Spleen (tissue), 11 donors: ENCODE data around the gene CTSD. TPM values are rescaled to one million over a fixed set of nuclear protein-coding genes. Genes with fewer than 3 reads are reported as not detected.

Source experiments
- DNase-seq: peaks from one replicate; pipeline ENCODE4 v3.0.0-alpha.2; 2020
- H3K27ac ChIP-seq, 8 donors: fragments of 200-600 bp; sonication (generic) in 7 of 8; 1 replicate in 4 of 8; 2 replicates in 4 of 8; pipeline versions ENCODE4 v1.5.0 to v1.8.0; 2016 to 2021; ENCODE audit warnings: inconsistent platforms in 4 of 8, mild to moderate bottlenecking in 4 of 8, moderate library complexity in 1 of 8
- H3K27me3 ChIP-seq, 7 donors: fragments of 200-600 bp; sonication (generic) in 6 of 7; replicated peaks in 1 of 7; 1 replicate in 4 of 7; 2 replicates in 3 of 7; pipeline versions ENCODE4 v1.5.0 to v1.8.0; 2016 to 2021; ENCODE audit warnings: inconsistent platforms in 3 of 7, mild to moderate bottlenecking in 1 of 7
- H3K36me3 ChIP-seq, 6 donors: fragments of 200-600 bp; sonication (generic) in 5 of 6; 1 replicate in 4 of 6; 2 replicates in 2 of 6; pipeline versions ENCODE4 v1.5.0 to v1.8.0; 2016 to 2021; ENCODE audit warnings: inconsistent platforms in 2 of 6
- H3K4me1 ChIP-seq, 6 donors: fragments of 200-600 bp; sonication (generic) in 5 of 6; 1 replicate in 3 of 6; 2 replicates in 3 of 6; pipeline versions ENCODE4 v1.5.0 to v1.8.0; 2016 to 2021; ENCODE audit warnings: inconsistent platforms in 3 of 6
- H3K4me3 ChIP-seq, 8 donors: fragments of 200-600 bp; sonication (generic) in 7 of 8; 1 replicate in 4 of 8; 2 replicates in 4 of 8; pipeline versions ENCODE4 v1.5.0 to v1.8.0; 2016 to 2021; ENCODE audit warnings: inconsistent platforms in 4 of 8, mild to moderate bottlenecking in 4 of 8, moderate library complexity in 2 of 8
- H3K9me3 ChIP-seq, 8 donors: fragments of 200-600 bp; sonication (generic) in 7 of 8; 1 replicate in 4 of 8; 2 replicates in 4 of 8; pipeline versions ENCODE4 v1.5.0 to v1.8.0; 2016 to 2021; ENCODE audit warnings: inconsistent platforms in 4 of 8
- POLR2A ChIP-seq, 3 donors: fragments of 450-650 bp; IDR thresholded peaks; one replicate each; pipeline ENCODE4 v1.5.1; 2017; ENCODE audit warnings: antibody characterized with exemption in 3 of 3, mild to moderate bottlenecking in 1 of 3
- POLR2AphosphoS5 ChIP-seq, 3 donors: sonication (generic); formaldehyde crosslinking; IDR thresholded peaks; one replicate each; pipeline ENCODE4 v1.5.1; 2017; ENCODE audit warnings: antibody characterized with exemption in 3 of 3
- WGBS, 5 donors: extraction: QIAGEN DNeasy Blood & Tissue Kit in 3 of 5; methylation state at CpG; one replicate each; pipeline versions ENCODE4 v1.1.5 to v1.1.7; 2013 to 2018; 5-methylcytosine and 5-hydroxymethylcytosine counted together
- intact Hi-C: fragments of 100-400 bp; cut with DNase I; formaldehyde crosslinking; loops from one replicate; pipeline ENCODE4 v1.15.0; 2023; ENCODE audit warnings: low total_unique reads
- polyA plus RNA-seq, 3 donors: library from polyadenylated mRNA; stranded (reverse); fragments of 200-250 nt; gene quantifications; one replicate each; pipeline ENCODE4 v1.2.1, GENCODE V29; 2013
- total RNA-seq, 7 donors: library from RNA; depleted of rRNA in 3 of 7; stranded (reverse); fragments of >200 nt in 3 of 7; fragmentation: NEBNext Ultra II Directional in 4 of 7; extraction: Animal tissue kit (Norgen Biotek cat#: 25700) in 4 of 7; gene quantifications; one replicate each; pipeline versions ENCODE4 v1.1.0 to v1.2.1, GENCODE V29; 2016 to 2021
- TF ChIP-seq, protein P1 (sequence below), 11 experiments: fragments of 200-600 bp in 7 of 11; fragments of 450-650 bp in 4 of 11; sonication (generic) in 4 of 11; IDR thresholded peaks in 8 of 11; conservative IDR thresholded peaks in 3 of 11; 1 replicate in 7 of 11; 2 replicates in 4 of 11; pipeline versions ENCODE4 v1.4.0 to v1.8.0; 2016 to 2021; ENCODE audit warnings: antibody characterized with exemption in 11 of 11, inconsistent platforms in 4 of 11, mild to moderate bottlenecking in 1 of 11
- donor health status: healthy with polysubstance abuse.
- donor health status: DM: no; HTN: no; CAD: no; lungs with moderate emphysema.
- donor health status: DM: no; HTN: no; CAD: no.
- donor health status: Bipolar disorder and iron deficiency.
- donor health status: healthy.
- donor health status: DM: no; HTN: no; CAD: no.
- donor health status: DM: yes; HTN: yes; CAD: no.

The CTSD gene
- total and polyA plus RNA-seq, 10 donors = 289 to 1,234 (median 736) TPM

DNA sequence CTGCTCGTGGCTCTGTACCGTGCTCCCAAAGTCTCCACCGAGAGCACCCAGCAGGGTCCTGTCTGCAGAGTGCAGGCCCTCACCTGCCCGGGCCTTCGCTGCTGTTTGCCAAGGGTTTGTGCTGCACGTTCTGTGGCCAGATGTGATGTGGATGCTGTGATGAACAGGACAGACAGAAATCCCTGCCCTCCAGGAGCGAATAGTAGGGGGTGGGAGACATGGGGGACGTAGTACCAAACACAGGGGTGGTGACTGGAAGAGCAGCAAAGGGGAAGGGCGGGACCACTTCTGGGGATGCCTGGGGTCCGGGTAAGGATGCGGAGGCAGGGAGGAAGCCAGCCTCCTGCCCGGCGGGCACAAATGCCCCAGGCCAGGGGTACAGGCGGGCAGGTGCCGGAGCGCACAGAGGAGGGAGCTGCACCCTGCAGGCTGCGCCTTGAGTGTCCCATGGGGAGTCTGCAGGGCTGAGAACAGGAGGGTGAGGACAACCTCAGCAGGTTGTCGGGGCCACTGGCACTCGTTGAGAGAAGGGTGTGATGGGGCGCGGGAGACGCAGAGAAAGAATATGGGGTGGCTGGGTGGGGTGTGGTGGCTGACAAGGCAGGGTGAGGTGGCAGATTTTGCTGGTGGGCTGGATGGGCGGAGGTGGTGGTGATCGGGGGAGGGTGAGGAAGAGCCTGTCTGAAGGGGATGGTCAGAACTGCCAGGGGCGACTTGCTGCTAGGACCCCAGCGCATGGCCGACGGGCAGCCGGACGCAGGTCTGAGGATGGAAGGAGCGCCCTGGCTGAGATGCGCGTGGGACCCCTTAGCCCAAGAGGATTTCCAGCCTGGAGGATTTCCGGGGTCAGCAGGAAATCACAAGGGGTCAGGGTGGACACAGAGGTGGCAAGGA lies 16.3 kb upstream of the CTSD start:
- H3K36me3 ChIP-seq = no peaks in the 10 kb centered on the region
- peaks cover 3 to 62% (median 32%) of the 10 kb centered on the region in 6 donors for H3K4me1 ChIP-seq
- H3K27ac ChIP-seq = peak overlapping the region in 5 of 8 donors; percentile 72 to 90 (median 82)
- 83 to 92% (median 87%) methylated on average over 30 to 34 of the region's 34 CpGs for WGBS, 5 donors
- TF ChIP-seq POLR2AphosphoS5 (IDR thresholded peaks at IDR 0.05) (no peak), POLR2A (IDR thresholded peaks at IDR 0.05) (no peak)
- TF ChIP-seq, protein P1, sequence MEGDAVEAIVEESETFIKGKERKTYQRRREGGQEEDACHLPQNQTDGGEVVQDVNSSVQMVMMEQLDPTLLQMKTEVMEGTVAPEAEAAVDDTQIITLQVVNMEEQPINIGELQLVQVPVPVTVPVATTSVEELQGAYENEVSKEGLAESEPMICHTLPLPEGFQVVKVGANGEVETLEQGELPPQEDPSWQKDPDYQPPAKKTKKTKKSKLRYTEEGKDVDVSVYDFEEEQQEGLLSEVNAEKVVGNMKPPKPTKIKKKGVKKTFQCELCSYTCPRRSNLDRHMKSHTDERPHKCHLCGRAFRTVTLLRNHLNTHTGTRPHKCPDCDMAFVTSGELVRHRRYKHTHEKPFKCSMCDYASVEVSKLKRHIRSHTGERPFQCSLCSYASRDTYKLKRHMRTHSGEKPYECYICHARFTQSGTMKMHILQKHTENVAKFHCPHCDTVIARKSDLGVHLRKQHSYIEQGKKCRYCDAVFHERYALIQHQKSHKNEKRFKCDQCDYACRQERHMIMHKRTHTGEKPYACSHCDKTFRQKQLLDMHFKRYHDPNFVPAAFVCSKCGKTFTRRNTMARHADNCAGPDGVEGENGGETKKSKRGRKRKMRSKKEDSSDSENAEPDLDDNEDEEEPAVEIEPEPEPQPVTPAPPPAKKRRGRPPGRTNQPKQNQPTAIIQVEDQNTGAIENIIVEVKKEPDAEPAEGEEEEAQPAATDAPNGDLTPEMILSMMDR (IDR thresholded peaks at IDR 0.05 in 8 of 11, conservative IDR thresholded peaks at IDR 0.05 in 3 of 11) = no peak
- intact Hi-C loops = no loop called here
- H3K4me3 ChIP-seq = peak overlapping the region in 1 of 8 donors; percentile 46
- no peaks in the 10 kb centered on the region for H3K27me3 ChIP-seq
- H3K9me3 ChIP-seq = no peaks in the 10 kb centered on the region
- peak; percentile 73 for DNase-seq

DNA sequence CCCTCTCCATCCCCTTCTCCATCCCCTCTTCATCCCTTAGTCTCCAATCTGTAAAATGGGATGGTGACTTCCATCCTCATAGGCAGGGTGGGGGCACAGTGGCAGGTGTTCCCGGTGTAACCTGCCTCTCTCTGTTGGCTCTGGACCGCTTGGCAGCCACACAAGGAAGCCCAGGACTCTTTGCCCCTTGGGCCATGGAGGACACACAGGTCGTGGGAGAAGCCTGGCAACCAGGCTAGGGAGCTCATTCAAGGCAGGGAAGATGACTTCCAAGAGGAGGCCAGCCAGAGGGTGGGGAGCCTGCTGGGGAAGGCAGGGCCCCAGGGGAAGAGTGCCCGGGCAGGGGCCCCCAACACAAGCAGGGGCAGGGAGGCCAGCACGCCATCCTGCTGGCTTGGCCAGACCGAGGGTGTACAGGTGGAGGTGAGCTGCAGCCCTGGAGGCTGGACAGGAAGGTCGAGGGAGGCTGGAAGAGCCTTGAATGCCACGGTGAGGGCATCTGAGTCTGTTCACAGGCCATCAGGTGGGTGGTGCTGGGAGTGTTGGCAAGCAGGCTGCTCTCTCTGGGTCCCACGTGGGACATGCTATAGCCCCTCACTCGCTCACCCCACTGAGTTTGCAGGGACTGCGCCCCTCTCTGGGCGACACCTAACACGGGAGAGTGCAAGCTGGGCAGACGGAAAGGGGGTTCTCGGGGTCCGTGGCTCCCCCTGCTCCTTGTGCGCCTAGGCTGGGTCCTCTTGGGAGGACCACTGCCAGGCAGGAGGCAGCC lies 15.5 kb upstream of the CTSD start:
- Histone ChIP-seq H3K36me3 (no peaks in the 10 kb centered on the region), H3K27me3 (no peaks in the 10 kb centered on the region), H3K27ac (peak overlapping the region in 2 of 8 donors; percentile 83 to 90), H3K9me3 (no peaks in the 10 kb centered on the region), H3K4me3 (no peak overlapping the region), H3K4me1 (peaks cover 3 to 64% (median 32%) of the 10 kb centered on the region in 6 donors)
- intact Hi-C loops = no loop called here
- 70 to 89% (median 87%) methylated on average over 7 to 17 of the region's 17 CpGs for WGBS, 5 donors
- TF ChIP-seq POLR2AphosphoS5 (IDR thresholded peaks at IDR 0.05) = no peak
- no peak for TF ChIP-seq POLR2A (IDR thresholded peaks at IDR 0.05)
- TF ChIP-seq, protein P1 (IDR thresholded peaks at IDR 0.05 in 8 of 11, conservative IDR thresholded peaks at IDR 0.05 in 3 of 11) = no peak
- DNase-seq = peak; percentile 70

DNA sequence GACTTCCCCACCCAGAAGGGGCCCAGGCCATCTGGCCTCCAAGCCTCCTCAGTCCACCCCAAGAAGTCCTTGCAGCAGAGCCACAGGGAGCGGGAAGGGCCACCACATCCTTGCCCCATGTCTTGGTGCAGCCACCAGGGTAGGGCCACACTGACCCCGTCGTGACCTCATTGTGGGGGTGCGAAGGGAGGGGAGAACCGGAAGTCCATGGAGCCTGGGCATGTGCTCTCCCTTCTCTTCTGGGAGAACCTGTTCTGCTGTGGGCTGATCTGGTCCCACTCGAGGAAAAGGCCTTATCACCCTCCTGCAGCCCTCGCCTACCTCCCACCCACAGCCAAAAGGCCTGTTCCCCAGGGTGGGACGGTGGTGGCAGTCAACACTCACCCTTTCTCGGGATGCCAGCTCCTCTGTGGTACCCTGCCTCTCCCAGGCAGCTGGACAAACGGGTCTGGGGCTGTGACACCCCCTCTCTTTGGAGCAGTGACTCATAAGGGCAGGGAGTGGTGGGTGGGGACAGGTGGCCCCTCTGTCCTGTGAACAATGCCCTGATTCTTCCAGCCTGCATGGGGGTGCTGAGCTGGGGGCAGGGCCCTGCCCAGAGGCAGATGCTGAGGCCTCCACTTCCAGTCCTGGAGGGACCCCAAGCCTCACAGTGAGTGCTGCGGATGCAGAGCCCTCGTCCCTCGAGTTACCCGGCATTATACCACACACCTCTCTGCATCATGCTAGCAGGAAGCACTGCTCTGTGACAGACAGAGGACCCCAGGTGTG lies 14.6 kb upstream of the CTSD start:
- intact Hi-C loops = no loop called here
- H3K27me3 ChIP-seq = peaks cover 0 to 4% (median 0%) of the 10 kb centered on the region in 7 donors
- WGBS, 5 donors = 62 to 84% (median 74%) methylated on average over 8 to 14 of the region's 14 CpGs

More for the DNA sequence above, 14.6 kb upstream of the CTSD start:
- DNase-seq = no peak
- no peaks in the 10 kb centered on the region for H3K9me3 ChIP-seq
- H3K27ac ChIP-seq = peak overlapping the region in 6 of 8 donors; percentile 69 to 90 (median 80)
- H3K4me3 ChIP-seq = peak overlapping the region in 1 of 8 donors; percentile 17
- H3K4me1 ChIP-seq = peaks cover 3 to 67% (median 35%) of the 10 kb centered on the region in 6 donors
- no peaks in the 10 kb centered on the region for H3K36me3 ChIP-seq
- TF ChIP-seq POLR2AphosphoS5 (IDR thresholded peaks at IDR 0.05) (no peak), POLR2A (IDR thresholded peaks at IDR 0.05) (no peak)
- TF ChIP-seq, protein P1 (IDR thresholded peaks at IDR 0.05 in 8 of 11, conservative IDR thresholded peaks at IDR 0.05 in 3 of 11) = no peak
